GM18499 (cell line): ENCODE results near the gene LCP1.

ENCODE experiments used
- ATAC-seq: cut with Tn5 transposase; IDR thresholded peaks from one replicate; pipeline ENCODE4 v1.9.1; 2021; ENCODE audit warnings: moderate number of reproducible peaks; ENCODE audit not compliant: insufficient read depth, unreplicated experiment

Gene LCP1

DNA sequence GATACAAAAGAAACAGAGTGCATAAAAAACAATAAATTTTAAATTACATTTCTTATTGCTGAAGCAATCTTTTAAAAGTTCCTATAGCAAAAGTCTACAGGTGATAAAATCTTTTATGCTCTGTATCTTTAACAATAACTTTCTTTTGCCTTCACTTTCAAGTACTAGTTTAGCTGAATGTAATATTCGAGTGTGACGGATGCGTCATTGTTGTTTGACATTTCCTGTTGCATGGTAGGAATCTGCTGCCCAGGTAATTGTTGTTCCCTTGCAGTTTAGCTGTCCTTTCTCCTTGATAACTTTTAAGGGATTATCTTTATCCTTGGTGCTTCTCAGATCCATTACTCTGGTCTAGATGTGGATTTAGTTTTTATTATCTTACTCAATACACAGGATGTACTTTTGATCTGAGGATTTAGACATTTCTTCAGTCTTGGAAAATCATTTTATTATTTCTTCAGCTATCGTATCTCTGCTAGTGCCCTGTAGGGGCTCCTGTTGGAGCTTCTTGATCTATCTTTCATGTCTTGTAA, 75.1 kb downstream of the LCP1 start:
- ATAC-seq, result no peak

GRCh38 chr13:46104868-46105267, 77.1 kb downstream of the LCP1 start, which contains the start of gene CPB2:
TSS of gene CPB2 (minus strand) at chr13:46105033. CDS start at chr13:46105009, 24 bp downstream.
- no peak for ATAC-seq

DNA sequence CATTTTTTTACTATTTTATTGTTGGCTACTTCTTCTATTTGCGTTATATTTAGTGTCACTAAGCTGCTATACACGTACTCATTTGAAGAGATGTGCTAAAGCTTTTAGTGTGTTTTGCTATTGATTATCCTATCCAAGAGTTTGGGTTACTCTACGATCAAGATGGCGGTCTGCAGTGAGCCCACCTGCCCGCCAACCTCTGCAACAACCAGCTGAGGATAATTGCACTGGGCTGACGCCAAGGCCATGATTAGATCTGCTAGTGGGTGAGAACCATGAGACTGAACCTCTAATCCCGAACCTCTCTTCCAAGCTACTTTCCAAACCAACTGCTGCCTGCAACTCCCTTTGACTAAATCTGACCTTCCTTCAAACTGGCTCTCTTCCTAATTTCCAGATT, 78.9 kb downstream of the LCP1 start:
- ATAC-seq, result no peak

- no peak for ATAC-seq
These were observed 79.7 kb downstream of the LCP1 start for GRCh38 chr13:46102255-46102605.

- ATAC-seq, result no peak
These were observed 80.3 kb downstream of the LCP1 start for GRCh38 chr13:46101484-46102254.

DNA sequence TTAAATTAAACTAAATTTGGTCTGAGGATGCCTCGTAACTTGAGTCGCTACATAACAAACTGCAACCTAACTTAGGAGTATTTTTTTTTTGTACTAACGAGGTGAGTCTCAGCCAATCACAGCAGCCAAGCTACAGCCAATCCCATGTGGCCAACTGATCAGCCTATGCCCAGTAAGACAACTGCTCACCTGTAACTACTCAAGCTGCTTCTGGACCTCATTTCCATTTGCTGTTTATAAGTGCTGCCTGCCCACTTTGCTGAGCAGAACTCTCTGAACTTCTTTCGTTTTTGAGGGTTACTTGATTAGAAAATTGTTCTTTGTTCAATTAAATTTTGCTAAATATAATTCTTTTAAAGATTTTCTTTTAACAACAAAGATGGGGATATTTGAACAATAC, 81.0 kb downstream of the LCP1 start:
- no peak for ATAC-seq

- no peak for ATAC-seq
These were observed 81.7 kb downstream of the LCP1 start for GRCh38 chr13:46100191-46100815.

DNA sequence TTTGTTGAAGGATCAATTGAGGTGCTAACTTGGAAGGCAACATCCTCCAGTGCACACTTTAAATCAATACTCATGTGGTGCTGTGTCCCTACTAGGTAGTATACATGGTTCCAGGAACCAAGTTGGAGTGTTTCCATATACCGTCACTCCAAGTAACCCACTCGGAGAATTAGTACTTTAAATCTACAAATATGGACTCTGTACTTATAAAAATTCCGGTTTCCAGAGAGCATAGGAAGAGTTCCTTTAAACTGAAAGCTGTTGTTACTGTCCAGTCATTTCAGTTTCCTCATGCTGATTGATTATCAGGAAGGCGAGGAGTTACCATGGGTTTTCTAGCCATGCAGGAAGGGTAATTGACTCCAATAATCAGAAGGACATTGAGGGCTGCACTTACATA, 84.3 kb downstream of the LCP1 start:
- ATAC-seq, result no peak

DNA sequence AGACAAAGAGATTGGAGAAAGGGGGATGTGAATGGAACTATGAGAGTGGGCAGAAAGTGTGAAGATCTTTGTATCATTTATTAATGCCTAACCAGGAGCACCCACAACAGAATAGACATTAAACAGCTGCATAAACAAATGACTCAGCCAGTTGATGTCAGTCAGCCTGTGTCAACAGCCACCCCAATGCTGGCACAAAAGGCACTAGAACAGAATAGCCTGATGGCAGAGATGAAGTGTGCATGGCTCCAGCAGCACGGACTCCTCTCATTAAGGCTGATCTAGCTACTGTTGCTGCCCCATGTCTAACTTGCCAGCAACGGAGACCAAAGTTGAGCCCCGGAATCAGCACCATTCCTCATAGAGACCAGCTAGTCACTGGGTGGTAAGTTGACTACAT, 85.0 kb downstream of the LCP1 start:
- no peak for ATAC-seq

GRCh38 chr13:46094478-46094877, 87.5 kb downstream of the LCP1 start:
- ATAC-seq, result no peak

- no peak for ATAC-seq
These were observed 93.0 kb downstream of the LCP1 start for GRCh38 chr13:46088821-46089562.

GRCh38 chr13:46087481-46087880, 94.5 kb downstream of the LCP1 start:
- ATAC-seq, result no peak

- no peak for ATAC-seq
These were observed 95.0 kb downstream of the LCP1 start for GRCh38 chr13:46086985-46087384.

- no peak for ATAC-seq
These were observed 95.5 kb downstream of the LCP1 start for GRCh38 chr13:46086421-46086922.

DNA sequence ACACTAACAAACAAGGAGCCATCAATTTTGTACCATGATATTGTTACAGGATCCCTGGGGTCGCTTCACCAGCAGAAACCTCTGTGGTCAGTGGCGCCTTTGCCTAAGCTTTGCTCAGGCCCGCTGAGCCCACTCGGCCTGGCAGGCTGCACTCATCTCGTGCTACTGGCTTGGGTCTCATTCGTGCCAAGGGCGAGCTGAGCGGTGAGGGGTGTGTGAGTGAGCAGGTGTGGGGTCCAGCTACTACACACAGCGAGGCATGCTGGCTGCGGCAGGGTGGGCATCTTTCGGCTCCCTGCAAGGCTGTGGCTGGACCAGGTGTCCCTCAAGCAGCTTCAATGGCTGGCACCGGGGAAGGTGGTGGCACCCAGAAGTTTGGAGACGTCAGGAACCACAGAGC, 96.2 kb downstream of the LCP1 start:
- ATAC-seq, result no peak

DNA sequence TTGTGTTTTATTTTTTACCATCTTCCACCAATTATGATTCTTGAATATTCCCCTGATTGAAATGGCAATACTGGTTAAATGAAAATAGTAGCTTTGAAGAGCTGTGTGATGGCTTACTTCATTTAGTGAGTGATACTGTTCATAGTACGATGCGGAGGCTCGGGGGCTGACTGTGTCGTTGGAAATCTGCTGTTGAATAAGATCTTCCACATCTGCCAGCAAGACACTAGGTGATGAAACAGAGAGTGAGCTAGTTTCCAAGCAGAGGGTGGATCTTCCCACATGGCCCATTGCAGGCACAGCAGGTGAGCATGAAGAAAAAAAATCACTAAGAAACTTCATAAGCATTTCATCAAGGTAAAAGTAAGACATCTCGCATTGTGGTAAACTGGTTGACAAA, 99.7 kb downstream of the LCP1 start:
- ATAC-seq, result no peak

- no peak for ATAC-seq
These were observed 102.2 kb downstream of the LCP1 start for GRCh38 chr13:46079770-46080169.

DNA sequence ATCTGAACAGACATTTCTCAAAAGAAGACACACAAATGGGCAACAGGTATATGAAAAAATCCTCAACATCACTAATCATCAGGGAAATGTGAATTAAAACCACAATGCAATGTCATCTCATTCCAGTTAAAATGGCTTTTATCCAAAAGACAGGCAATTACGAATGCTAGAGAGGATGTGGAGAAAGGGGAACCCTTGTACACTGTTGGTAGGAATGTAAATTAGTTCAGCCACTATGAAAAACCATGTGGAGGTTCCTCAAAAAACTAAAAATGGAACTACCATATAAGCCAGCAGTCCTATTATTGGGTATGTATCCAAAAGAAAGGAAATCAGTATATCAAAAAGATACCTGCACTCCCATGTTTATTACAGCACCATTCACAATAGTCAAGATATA, 104.7 kb downstream of the LCP1 start:
- no peak for ATAC-seq

GRCh38 chr13:46076827-46077226, 105.2 kb downstream of the LCP1 start:
- no peak for ATAC-seq
